ENCODE results near the gene TRANK1.

DNA sequence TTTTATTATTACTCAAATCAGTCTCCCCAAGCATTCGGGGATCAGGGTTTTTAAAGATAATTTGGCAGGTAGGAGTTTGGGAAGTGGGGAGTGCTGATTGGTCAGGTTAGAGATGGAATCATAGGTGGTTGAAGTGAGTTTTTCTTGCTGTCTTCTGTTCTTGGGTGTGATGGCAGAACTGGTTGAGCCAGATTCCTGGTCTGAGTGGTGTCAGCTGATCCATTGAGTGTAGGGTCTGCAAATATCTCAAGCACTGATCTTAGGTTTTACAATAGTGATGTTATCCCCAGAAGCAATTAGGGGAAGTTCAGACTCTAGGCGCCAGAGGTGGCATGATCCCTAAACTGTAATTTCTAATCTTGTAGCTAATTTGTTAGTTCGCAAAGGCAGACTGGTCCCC, 20.6 kb upstream of the TRANK1 start:
- TF ChIP-seq POLR2A (IDR thresholded peaks at IDR 0.05) = no peak
- TF ChIP-seq, protein P1, sequence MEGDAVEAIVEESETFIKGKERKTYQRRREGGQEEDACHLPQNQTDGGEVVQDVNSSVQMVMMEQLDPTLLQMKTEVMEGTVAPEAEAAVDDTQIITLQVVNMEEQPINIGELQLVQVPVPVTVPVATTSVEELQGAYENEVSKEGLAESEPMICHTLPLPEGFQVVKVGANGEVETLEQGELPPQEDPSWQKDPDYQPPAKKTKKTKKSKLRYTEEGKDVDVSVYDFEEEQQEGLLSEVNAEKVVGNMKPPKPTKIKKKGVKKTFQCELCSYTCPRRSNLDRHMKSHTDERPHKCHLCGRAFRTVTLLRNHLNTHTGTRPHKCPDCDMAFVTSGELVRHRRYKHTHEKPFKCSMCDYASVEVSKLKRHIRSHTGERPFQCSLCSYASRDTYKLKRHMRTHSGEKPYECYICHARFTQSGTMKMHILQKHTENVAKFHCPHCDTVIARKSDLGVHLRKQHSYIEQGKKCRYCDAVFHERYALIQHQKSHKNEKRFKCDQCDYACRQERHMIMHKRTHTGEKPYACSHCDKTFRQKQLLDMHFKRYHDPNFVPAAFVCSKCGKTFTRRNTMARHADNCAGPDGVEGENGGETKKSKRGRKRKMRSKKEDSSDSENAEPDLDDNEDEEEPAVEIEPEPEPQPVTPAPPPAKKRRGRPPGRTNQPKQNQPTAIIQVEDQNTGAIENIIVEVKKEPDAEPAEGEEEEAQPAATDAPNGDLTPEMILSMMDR (IDR thresholded peaks at IDR 0.05) = no peak

All from adrenal gland (tissue), 5 donors.